ENCODE results near the gene OR10P1. TPM values are rescaled to one million over a fixed set of nuclear protein-coding genes. Genes with fewer than 3 reads are reported as not detected.
"Not testable (repeated sequence)": the region's sequence is repeated elsewhere in the genome, so short reads cannot be mapped to it uniquely, and the experiment has no call there.

Gene OR10P1
- polyA plus RNA-seq, 2 of the 4 experiments (the other 2 are of a cell fraction): not detected

- POLR2A ChIA-PET: no interaction called here
- no peaks in the 10 kb centered on the region for H3K4me1 ChIP-seq
- no peak for DNase-seq (ENCODE audit: low read depth in 1 of 2, low spot score in 1 of 2)
- no peak for ATAC-seq
- no peak overlapping the region for H3K27ac ChIP-seq
- no peak for FAIRE-seq
- H3K9me3 ChIP-seq: no peaks in the 10 kb centered on the region
- H3K4me3 ChIP-seq: no peak overlapping the region
- WGBS (ENCODE audit: missing lambda C conversion rate): 5% methylated on average over 1 of the region's 1 CpG
- TF ChIP-seq MAX (IDR thresholded peaks at IDR 0.05): no peak
- CTCF ChIA-PET: interaction anchor here (0.8 to 3.7 kb wide), 5 partner anchors 11 to 34 kb away, joined by 3 to 17 read pairs (median 4); no protein-coding TSS in a partner anchor
- no peak overlapping the region for H3K4me2 ChIP-seq
These were observed 7.9 kb downstream of the OR10P1 start for GRCh38 chr12:55644591-55644990.

- WGBS (ENCODE audit: missing lambda C conversion rate): 71% methylated on average over 5 of the region's 5 CpGs
- POLR2A ChIA-PET: no interaction called here
These were observed 10.3 kb downstream of the OR10P1 start for GRCh38 chr12:55647027-55647426.

GRCh38 chr12:55650620-55651298 lies 14.1 kb downstream of the OR10P1 start:
- H3K9me3 ChIP-seq; H3K4me3 ChIP-seq; H3K27ac ChIP-seq; H3K4me2 ChIP-seq; FAIRE-seq; CTCF ChIA-PET; POLR2A ChIA-PET; ATAC-seq; H3K4me1 ChIP-seq; DNase-seq (ENCODE audit: low read depth in 1 of 2, low spot score in 1 of 2): not testable (repeated sequence)
- 41% methylated on average over 4 of the region's 4 CpGs for WGBS (ENCODE audit: missing lambda C conversion rate)

More at GRCh38 chr12:55647027-55647426, 10.3 kb downstream of the OR10P1 start:
- TF ChIP-seq TFCP2L1 (CRISPR knock-in tag; IDR thresholded peaks at IDR 0.05) (no peak), NR3C1 (IDR thresholded peaks at IDR 0.05) (no peak), ESRRA (IDR thresholded peaks at IDR 0.05; ENCODE audit: borderline replicate concordance, low read length) (no peak), JUN (IDR thresholded peaks at IDR 0.05) (no peak)
- Histone ChIP-seq H3K4me1 (no peaks in the 10 kb centered on the region), H3K4me2 (no peak overlapping the region), H3K4me3 (no peak overlapping the region), H3K9me3 (no peaks in the 10 kb centered on the region), H3K27ac (no peak overlapping the region)
- DNase-seq (ENCODE audit: low read depth in 1 of 2, low spot score in 1 of 2): no peak
- no peak for FAIRE-seq
- CTCF ChIA-PET: interaction anchor here (1.1 to 3.7 kb wide), 3 partner anchors 9 to 35 kb away, joined by 4 to 17 read pairs (median 4); a partner anchor contains a TSS
- ATAC-seq: no peak

- no peak overlapping the region for H3K27ac ChIP-seq
- ChIA-PET POLR2A (no interaction called here), CTCF (no interaction called here)
- H3K9me3 ChIP-seq: no peaks in the 10 kb centered on the region
- no peak overlapping the region for H3K4me3 ChIP-seq
- DNase-seq (ENCODE audit: low read depth in 1 of 2, low spot score in 1 of 2) (no peak), FAIRE-seq (no peak), ATAC-seq (no peak)
- H3K4me2 ChIP-seq: no peak overlapping the region
- no peaks in the 10 kb centered on the region for H3K4me1 ChIP-seq
- WGBS (ENCODE audit: missing lambda C conversion rate): 26% methylated on average over 5 of the region's 5 CpGs
- TF ChIP-seq CEBPB (IDR thresholded peaks at IDR 0.05) (no peak), GATA3 (IDR thresholded peaks at IDR 0.05; ENCODE audit: borderline replicate concordance) (no peak), MYC (IDR thresholded peaks at IDR 0.05; ENCODE audit: borderline replicate concordance, low read length) (no peak), FOSL2 (IDR thresholded peaks at IDR 0.05) (no peak), FOSL2 (CRISPR knock-in tag; IDR thresholded peaks at IDR 0.05) (no peak), CBX8 (IDR thresholded peaks at IDR 0.05) (no peak), TFCP2L1 (CRISPR knock-in tag; IDR thresholded peaks at IDR 0.05) (no peak), ZSCAN20 (CRISPR knock-in tag; IDR thresholded peaks at IDR 0.05) (no peak), PHF8 (IDR thresholded peaks at IDR 0.05; ENCODE audit: borderline replicate concordance, low read depth) (no peak), RCOR1 (IDR thresholded peaks at IDR 0.05; ENCODE audit: low read depth, low read length) (no peak), RFX5 (IDR thresholded peaks at IDR 0.05) (no peak), BHLHE40 (IDR thresholded peaks at IDR 0.05; ENCODE audit: low read depth, low read length) (no peak), JUN (IDR thresholded peaks at IDR 0.05) (no peak), HOXB5 (CRISPR knock-in tag; IDR thresholded peaks at IDR 0.05) (no peak), EHMT2 (IDR thresholded peaks at IDR 0.05; ENCODE audit: low read depth) (no peak), SREBF2 (IDR thresholded peaks at IDR 0.05) (no peak)
- TF ChIP-seq, protein P1, sequence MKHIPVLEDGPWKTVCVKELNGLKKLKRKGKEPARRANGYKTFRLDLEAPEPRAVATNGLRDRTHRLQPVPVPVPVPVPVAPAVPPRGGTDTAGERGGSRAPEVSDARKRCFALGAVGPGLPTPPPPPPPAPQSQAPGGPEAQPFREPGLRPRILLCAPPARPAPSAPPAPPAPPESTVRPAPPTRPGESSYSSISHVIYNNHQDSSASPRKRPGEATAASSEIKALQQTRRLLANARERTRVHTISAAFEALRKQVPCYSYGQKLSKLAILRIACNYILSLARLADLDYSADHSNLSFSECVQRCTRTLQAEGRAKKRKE (CRISPR knock-in tag; IDR thresholded peaks at IDR 0.05; ENCODE audit: low read depth): no peak
- TF ChIP-seq, protein P2, sequence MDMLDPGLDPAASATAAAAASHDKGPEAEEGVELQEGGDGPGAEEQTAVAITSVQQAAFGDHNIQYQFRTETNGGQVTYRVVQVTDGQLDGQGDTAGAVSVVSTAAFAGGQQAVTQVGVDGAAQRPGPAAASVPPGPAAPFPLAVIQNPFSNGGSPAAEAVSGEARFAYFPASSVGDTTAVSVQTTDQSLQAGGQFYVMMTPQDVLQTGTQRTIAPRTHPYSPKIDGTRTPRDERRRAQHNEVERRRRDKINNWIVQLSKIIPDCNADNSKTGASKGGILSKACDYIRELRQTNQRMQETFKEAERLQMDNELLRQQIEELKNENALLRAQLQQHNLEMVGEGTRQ (IDR thresholded peaks at IDR 0.05): no peak
These were observed 14.6 kb downstream of the OR10P1 start for GRCh38 chr12:55651299-55651683.
